HUES64 (cell line): Measurements from ENCODE around the gene EBP.
"Not testable (repeated sequence)": the region's sequence is repeated elsewhere in the genome, so short reads cannot be mapped to it uniquely, and the experiment has no call there.

Source experiments
- H3K27ac ChIP-seq: 2 replicates; pipeline ENCODE4 v1.7.0; 2013; ENCODE audit warnings: low read depth, low read length, inconsistent platforms
- H3K27me3 ChIP-seq: 2 replicates; pipeline ENCODE4 v1.6.1; 2013; ENCODE audit warnings: mild to moderate bottlenecking, low read length; ENCODE audit not compliant: insufficient read depth
- H3K36me3 ChIP-seq: 2 replicates; pipeline ENCODE4 v1.6.1; 2013; ENCODE audit warnings: mild to moderate bottlenecking, low read length; ENCODE audit not compliant: insufficient read depth
- H3K4me1 ChIP-seq: 2 replicates; pipeline ENCODE4 v1.6.1; 2013; ENCODE audit warnings: mild to moderate bottlenecking, low read length, moderate library complexity; ENCODE audit not compliant: insufficient read depth
- H3K4me3 ChIP-seq: 2 replicates; pipeline ENCODE4 v1.5.1; 2013; ENCODE audit warnings: mild to moderate bottlenecking, low read length, moderate library complexity
- H3K9ac ChIP-seq: 2 replicates; pipeline ENCODE4 v1.6.1; 2013; ENCODE audit warnings: mild to moderate bottlenecking, low read depth, low read length
- H3K9me3 ChIP-seq: 2 replicates; pipeline ENCODE4 v1.6.1; 2013; ENCODE audit warnings: low read depth, low read length; ENCODE audit not compliant: insufficient read depth
- WGBS: fragments of 150-250, 120-280 bp; methylation state at CpG from one replicate; pipeline ENCODE4 v1.1.7; 2013; ENCODE audit warnings: missing lambda C conversion rate; 5-methylcytosine and 5-hydroxymethylcytosine counted together

EBP gene

DNA sequence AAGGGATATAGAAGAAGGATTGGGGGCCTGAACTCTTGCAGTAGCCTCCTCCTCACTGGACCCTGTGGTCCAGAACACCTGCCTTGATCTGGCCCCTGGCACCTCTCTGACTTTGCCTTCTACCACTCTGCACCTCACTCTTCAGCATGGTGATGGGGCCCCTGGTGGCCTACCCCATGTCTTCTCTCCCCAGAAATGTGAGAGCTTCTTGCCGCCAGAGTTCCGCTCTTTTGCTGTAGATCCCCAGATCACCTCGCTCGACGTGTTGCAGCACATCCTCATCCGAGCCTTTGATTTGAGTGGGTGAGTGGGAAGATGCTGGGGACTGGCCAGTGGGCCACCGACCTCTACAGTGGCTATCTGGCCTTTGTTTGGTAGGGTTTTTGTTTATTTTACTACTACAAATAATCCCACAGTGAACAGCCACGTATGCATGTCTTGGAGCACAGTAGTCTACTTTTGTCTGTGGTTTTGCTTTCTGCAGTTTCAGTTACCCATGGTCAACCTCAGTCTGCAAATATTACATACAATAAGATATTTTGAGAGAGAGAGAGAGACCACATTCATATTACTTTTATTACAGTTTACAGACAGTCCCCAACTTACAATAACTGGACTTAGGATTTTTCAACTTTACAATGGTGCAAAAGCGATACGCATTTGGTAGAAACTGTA is 19.7 kb downstream of the EBP start:
- no peak overlapping the region for H3K9ac ChIP-seq
- no peak overlapping the region for H3K4me3 ChIP-seq

DNA sequence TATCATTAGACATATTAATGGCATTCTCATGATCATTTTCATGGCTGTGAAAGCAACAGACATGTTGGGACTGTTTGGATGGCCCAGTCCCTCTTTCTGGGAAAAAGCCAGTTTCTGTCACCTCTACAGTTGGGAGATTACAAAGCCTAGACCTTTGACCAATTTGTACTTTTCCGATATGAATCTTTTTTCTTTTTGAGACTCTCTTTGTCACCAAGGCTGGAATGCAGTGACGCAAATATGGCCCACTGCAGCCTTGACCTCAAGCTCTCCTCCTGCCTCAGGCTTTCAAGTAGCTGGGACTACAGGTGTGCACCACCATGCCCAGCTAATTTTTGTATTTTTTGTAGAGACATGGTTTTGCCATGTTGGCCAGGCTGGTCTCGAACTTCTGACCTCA is 27.3 kb downstream of the EBP start:
- Histone ChIP-seq H3K9ac (no peak overlapping the region), H3K27ac (no peak overlapping the region), H3K4me1 (no peaks in the 10 kb centered on the region), H3K4me3 (no peak overlapping the region), H3K27me3 (no peaks in the 10 kb centered on the region), H3K36me3 (peaks cover 15% of the 10 kb centered on the region), H3K9me3 (no peaks in the 10 kb centered on the region)
- WGBS, result 99% methylated on average over 3 of the region's 3 CpGs

More for the DNA sequence above, 19.7 kb downstream of the EBP start:
- no peaks in the 10 kb centered on the region for H3K27me3 ChIP-seq
- WGBS, result 95% methylated on average over 8 of the region's 10 CpGs
- peaks cover 10% of the 10 kb centered on the region for H3K36me3 ChIP-seq
- H3K27ac ChIP-seq, result no peak overlapping the region
- H3K9me3 ChIP-seq, result no peaks in the 10 kb centered on the region
- no peaks in the 10 kb centered on the region for H3K4me1 ChIP-seq

DNA sequence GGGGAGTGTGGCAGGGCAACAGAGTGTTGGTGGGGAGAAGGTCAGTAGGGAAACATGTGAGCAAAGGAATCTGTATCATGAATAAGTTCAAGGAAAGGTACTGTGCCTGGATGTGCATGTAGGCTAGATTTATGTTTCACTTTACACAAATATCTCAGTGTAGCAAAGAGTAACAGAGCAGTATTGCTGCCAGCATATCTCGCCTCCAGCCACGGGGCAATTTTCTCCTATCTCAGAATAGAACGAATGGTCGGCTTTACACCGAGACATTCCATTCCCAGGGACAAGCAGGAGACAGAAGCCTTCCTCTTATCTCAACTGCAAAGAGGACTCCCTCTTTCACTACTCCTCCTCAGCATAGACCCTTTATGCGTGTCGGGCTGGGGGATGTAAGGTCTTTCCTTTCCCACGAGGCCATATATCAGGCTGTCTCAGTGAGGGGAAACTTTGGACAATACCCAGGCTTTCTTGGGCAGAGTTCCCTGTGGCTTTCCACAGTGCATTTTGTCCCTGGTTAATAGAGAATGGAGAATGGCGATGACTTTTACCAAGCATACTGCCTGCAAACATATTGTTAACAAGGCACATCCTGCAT is 34.2 kb downstream of the EBP start:
- H3K4me3 ChIP-seq, H3K36me3 ChIP-seq, H3K9me3 ChIP-seq, H3K27ac ChIP-seq, H3K9ac ChIP-seq, H3K4me1 ChIP-seq, H3K27me3 ChIP-seq: not testable (repeated sequence)
- 82% methylated on average over 7 of the region's 9 CpGs for whole genome bisulfite sequencing

DNA sequence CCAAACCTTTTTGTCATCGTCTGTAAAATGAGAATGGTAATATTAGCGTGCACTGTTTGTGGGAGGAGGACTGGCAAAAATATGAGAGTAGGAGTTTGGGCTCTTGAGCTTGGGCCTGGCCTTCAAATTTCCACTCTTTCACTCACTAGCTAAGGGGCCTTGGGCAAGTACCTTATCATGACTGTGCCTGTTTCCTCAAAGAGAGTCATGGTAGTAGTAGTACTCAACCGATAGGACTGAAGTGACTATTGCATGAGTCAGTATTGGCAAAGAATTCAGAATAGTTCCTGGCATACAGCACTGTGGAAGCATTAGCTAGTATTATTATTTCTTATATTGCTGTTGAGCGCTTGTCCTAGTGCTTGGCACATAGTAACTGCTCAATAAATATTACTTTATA is 36.7 kb downstream of the EBP start:
- H3K27ac ChIP-seq, result no peak overlapping the region
- no peak overlapping the region for H3K9ac ChIP-seq
- WGBS, result 95% methylated on average over 3 of the region's 4 CpGs
- no peaks in the 10 kb centered on the region for H3K4me1 ChIP-seq
- no peaks in the 10 kb centered on the region for H3K9me3 ChIP-seq
- H3K36me3 ChIP-seq, result peaks cover 6% of the 10 kb centered on the region
- no peak overlapping the region for H3K4me3 ChIP-seq
- no peaks in the 10 kb centered on the region for H3K27me3 ChIP-seq

DNA sequence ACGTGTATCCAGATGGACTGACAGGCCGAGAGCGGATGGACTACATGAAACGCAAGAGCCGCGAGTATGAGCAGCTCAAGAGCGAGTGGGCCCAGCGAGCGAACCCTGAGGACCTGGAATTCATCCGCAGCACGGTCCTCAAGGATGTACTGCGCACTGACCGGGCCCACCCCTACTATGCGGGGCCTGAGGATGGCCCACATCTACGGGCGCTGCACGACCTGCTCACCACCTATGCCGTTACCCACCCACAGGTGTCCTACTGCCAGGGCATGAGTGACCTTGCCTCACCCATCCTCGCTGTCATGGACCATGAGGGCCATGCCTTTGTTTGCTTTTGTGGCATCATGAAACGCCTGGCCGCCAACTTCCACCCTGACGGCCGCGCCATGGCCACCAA is 38.0 kb downstream of the EBP start:
- Histone ChIP-seq H3K4me3 (no peak overlapping the region), H3K27ac (no peak overlapping the region), H3K4me1 (no peaks in the 10 kb centered on the region), H3K9me3 (no peaks in the 10 kb centered on the region), H3K36me3 (peaks cover 6% of the 10 kb centered on the region), H3K27me3 (no peaks in the 10 kb centered on the region), H3K9ac (no peak overlapping the region)
- 96% methylated on average over 24 of the region's 24 CpGs for WGBS

DNA sequence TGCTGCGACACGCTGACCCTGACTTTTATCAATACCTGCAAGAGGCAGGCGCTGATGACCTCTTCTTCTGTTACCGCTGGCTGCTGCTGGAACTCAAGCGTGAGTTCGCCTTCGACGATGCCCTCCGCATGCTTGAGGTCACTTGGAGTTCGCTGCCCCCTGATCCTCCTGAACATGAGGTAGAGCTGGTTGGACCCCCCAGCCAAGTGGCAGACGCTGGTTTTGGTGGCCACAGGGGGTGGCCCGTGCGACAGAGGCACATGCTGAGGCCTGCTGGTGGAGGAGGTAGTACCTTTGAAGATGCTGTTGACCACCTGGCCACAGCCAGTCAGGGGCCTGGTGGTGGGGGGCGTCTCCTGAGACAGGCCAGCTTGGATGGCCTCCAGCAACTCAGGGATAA is 38.4 kb downstream of the EBP start:
- Histone ChIP-seq H3K4me3 (no peak overlapping the region), H3K27ac (no peak overlapping the region), H3K9me3 (no peaks in the 10 kb centered on the region), H3K27me3 (no peaks in the 10 kb centered on the region), H3K36me3 (peaks cover 6% of the 10 kb centered on the region), H3K9ac (no peak overlapping the region), H3K4me1 (no peaks in the 10 kb centered on the region)
- 90% methylated on average over 14 of the region's 14 CpGs for WGBS

DNA sequence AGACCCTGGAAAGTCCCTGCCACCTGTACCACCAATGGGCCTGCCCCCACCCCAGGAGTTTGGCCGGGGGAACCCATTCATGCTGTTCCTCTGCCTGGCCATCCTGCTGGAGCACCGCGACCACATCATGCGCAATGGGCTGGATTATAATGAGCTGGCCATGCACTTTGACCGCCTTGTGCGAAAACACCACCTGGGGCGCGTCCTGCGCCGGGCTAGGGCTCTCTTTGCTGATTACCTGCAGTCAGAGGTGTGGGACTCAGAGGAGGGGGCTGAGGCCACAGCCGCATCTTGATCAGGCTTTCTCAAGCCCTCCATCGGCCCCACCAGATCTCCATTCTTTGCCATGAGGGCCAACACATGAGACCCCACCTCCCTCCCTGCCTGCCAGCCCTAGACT is 39.1 kb downstream of the EBP start:
- Histone ChIP-seq H3K9me3 (no peaks in the 10 kb centered on the region), H3K27me3 (no peaks in the 10 kb centered on the region), H3K36me3 (peaks cover 6% of the 10 kb centered on the region), H3K4me3 (no peak overlapping the region), H3K27ac (no peak overlapping the region), H3K4me1 (no peaks in the 10 kb centered on the region), H3K9ac (no peak overlapping the region)
- 97% methylated on average over 12 of the region's 12 CpGs for WGBS

DNA sequence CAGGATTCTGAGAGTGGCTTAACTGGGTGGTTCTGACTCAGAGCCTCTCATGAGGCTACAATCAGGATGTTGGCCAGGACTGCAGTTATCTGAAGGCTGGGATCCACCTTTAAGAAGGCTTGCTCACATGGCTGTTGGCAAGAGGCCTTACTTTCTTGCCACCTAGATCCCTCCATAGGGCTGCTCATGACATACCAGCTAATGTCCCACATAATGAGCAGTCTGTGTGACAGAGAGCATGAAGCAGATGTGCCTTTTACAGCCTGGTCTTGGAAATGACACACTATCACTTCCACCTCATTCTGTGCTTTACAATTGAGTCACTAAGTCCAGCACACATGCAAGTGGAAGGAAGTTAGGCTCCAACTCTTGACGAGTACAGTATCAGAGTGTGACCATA is 48.4 kb downstream of the EBP start:
- H3K9ac ChIP-seq, result no peak overlapping the region
- H3K27ac ChIP-seq, result no peak overlapping the region
- 0 out of 2 replicates have a peak, but pooled peaks cover under 1% of the 10 kb centered on the region for H3K4me1 ChIP-seq
- peaks cover 1% of the 10 kb centered on the region for H3K36me3 ChIP-seq
- H3K4me3 ChIP-seq, result no peak overlapping the region
- H3K9me3 ChIP-seq, result no peaks in the 10 kb centered on the region
- no CpG with 5 or more reads among the region's 1 CpG for WGBS
- no peaks in the 10 kb centered on the region for H3K27me3 ChIP-seq

DNA sequence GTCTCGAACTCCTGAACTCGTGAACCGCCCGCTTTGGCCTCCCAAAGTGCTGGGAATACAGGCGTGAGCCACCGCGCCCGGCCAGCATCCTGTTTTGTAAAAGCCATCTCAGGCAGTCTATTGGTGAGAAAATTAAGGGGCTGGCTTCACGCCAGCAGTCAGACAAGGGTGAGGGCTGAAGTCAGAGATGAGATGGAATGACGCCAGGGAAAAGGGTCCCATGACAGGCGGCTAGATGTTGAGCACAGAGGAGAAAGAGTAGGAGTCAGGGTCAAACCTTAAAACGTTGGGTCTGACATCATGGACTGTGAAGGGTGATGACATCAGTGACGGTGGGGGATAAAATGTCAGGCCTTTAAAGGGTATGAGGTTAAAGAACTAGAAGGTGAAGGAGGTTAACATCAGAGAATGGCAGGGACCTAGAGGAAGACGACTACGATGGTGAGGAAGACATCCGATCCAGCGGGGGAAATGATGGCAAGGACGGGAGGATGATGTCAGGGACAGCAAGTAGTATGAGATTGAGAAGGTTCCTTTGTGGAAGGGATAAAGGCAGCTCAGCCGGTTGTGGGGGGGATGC is 52.2 kb downstream of the EBP start:
- H3K27ac ChIP-seq, result peak overlapping the region; percentile 41; the same call in 1 of the 2 replicates
- no peaks in the 10 kb centered on the region for H3K27me3 ChIP-seq
- H3K9ac ChIP-seq, result peak overlapping the region; percentile 100
- H3K4me1 ChIP-seq, result peaks cover 9% of the 10 kb centered on the region; the same call in 1 of the 2 replicates
- H3K36me3 ChIP-seq, result peaks cover 40% of the 10 kb centered on the region
- 48% methylated on average over 19 of the region's 19 CpGs for whole genome bisulfite sequencing
- no peaks in the 10 kb centered on the region for H3K9me3 ChIP-seq
- H3K4me3 ChIP-seq, result peak overlapping the region; percentile 92

DNA sequence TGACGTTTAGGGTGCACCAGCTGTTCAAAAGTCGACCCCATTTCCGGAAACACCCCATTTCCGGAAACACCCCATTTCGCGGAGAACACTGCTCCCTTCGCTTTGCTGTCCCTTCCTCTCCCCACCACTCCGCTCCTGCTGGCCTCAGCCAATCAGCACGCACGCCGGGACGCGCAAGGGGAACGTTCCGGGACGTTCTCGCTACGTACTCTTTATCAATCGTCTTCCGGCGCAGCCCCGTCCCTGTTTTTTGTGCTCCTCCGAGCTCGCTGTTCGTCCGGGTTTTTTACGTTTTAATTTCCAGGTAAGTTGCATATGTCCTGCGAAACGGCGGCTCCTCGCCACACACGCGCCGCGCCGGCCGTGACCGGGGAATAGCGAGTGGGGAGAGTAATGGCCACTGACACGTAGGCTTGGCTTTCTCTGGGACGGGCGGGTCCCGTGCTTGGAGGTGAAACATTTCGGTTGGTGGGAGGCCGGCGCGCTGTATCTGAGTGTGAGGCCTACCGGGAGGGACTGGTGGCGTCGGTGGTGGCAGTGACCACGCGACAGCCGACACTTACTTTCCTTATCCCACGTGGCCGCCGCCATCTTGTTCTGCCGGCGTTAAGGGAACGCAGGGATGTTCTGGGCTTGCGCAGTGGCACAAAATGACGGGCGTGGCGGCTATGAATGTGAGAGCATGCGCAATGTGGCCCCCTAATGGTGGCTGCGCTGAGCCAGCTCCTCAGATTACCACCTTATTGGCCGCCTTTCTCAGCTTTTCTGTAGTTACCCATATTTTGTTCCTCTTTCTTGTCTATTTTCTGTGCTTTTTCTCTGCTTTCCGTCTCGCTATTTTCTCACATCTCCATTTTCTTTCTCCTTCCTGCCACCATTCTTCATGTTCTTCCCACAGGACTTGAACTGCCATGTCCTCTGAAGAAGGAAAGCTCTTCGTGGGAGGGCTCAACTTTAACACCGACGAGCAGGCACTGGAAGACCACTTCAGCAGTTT is 53.0 kb downstream of the EBP start, which contains the start of gene RBM3:
TSS of gene RBM3 (plus strand) at position 215 of the 997 bp plus-strand sequence. CDS start at position 912, 697 bp downstream.
- H3K9ac ChIP-seq, result peak within 1 kb of the TSS; percentile 100
- peak within 1 kb of the TSS; percentile 92 for H3K4me3 ChIP-seq
- peaks cover 48% of the 10 kb centered on the region for H3K36me3 ChIP-seq
- WGBS, result under 1% methylated on average over 70 of the region's 71 CpGs
- H3K9me3 ChIP-seq, result no peaks in the 10 kb centered on the region
- H3K4me1 ChIP-seq, result peaks cover 9% of the 10 kb centered on the region; the same call in 1 of the 2 replicates
- peak within 1 kb of the TSS; percentile 99 for H3K27ac ChIP-seq
- H3K27me3 ChIP-seq, result no peaks in the 10 kb centered on the region
